Dendritic cell treated with granulocyte-macrophage colony-stimulating factor and Interleukin-4, amounts not matched to agents 40 ng/mL and 50 ng/mL, for 4 days (primary cell): ENCODE results near the gene GAPT.

ENCODE experiments used
- H3K27ac Mint-ChIP-seq: one replicate; pipeline ENCODE4 v1.8.0; 2022; ENCODE audit warnings: mild to moderate bottlenecking, mixed read lengths
- H3K27me3 Mint-ChIP-seq: one replicate; pipeline ENCODE4 v1.8.0; 2022; ENCODE audit warnings: mild to moderate bottlenecking, mixed read lengths
- H3K36me3 Mint-ChIP-seq: one replicate; pipeline ENCODE4 v1.8.0; 2022; ENCODE audit warnings: low read depth, mixed read lengths
- H3K4me1 Mint-ChIP-seq: one replicate; pipeline ENCODE4 v1.8.0; 2022; ENCODE audit warnings: low read depth, mixed read lengths
- H3K4me3 Mint-ChIP-seq: one replicate; pipeline ENCODE4 v1.8.0; 2022; ENCODE audit warnings: mild to moderate bottlenecking, moderate library complexity, mixed read lengths
- H3K9me3 Mint-ChIP-seq: one replicate; pipeline ENCODE4 v1.8.0; 2022; ENCODE audit warnings: mixed read lengths
- intact Hi-C: fragments of 100-400 bp; cut with micrococcal nuclease; formaldehyde crosslinking; loops from one replicate; pipeline ENCODE4 v1.15.0; 2022

Gene GAPT

GRCh38 chr5:58544195-58544594, 53.0 kb downstream of the GAPT start:
- Mint-ChIP-seq H3K4me1 (peaks cover 51% of the 10 kb centered on the region), H3K27ac (peak overlapping the region; percentile 70), H3K4me3 (no peak overlapping the region), H3K36me3 (peaks cover 9% of the 10 kb centered on the region), H3K27me3 (no peaks in the 10 kb centered on the region), H3K9me3 (peaks cover 19% of the 10 kb centered on the region)
- intact Hi-C loops = no loop called here

GRCh38 chr5:58544926-58545325, 53.7 kb downstream of the GAPT start:
- H3K36me3 Mint-ChIP-seq = peaks cover 9% of the 10 kb centered on the region
- H3K27ac Mint-ChIP-seq = peak overlapping the region; percentile 70
- intact Hi-C loops = loop anchor here (5.0 kb wide), 1 partner anchor 38 kb away; no protein-coding TSS in a partner anchor
- H3K27me3 Mint-ChIP-seq = no peaks in the 10 kb centered on the region
- H3K9me3 Mint-ChIP-seq = peaks cover 11% of the 10 kb centered on the region
- H3K4me1 Mint-ChIP-seq = peaks cover 51% of the 10 kb centered on the region
- H3K4me3 Mint-ChIP-seq = no peak overlapping the region

- Mint-ChIP-seq H3K4me3 (no peak overlapping the region), H3K36me3 (peaks cover 3% of the 10 kb centered on the region), H3K9me3 (peaks cover 1% of the 10 kb centered on the region), H3K27ac (peak overlapping the region; percentile 70), H3K4me1 (peaks cover 51% of the 10 kb centered on the region), H3K27me3 (no peaks in the 10 kb centered on the region)
- intact Hi-C loops = loop anchor here (5.0 kb wide), 1 partner anchor 39 kb away; no protein-coding TSS in a partner anchor
These were observed 54.7 kb downstream of the GAPT start for GRCh38 chr5:58545912-58546311.
